HG03521 (cell line): ENCODE measurements around the gene GBA2.

Experiments
- ATAC-seq: cut with Tn5 transposase; IDR thresholded peaks from one replicate; pipeline ENCODE4 v1.9.1; 2021; ENCODE audit warnings: mild to moderate bottlenecking, moderate library complexity; ENCODE audit not compliant: unreplicated experiment

The GBA2 gene

DNA sequence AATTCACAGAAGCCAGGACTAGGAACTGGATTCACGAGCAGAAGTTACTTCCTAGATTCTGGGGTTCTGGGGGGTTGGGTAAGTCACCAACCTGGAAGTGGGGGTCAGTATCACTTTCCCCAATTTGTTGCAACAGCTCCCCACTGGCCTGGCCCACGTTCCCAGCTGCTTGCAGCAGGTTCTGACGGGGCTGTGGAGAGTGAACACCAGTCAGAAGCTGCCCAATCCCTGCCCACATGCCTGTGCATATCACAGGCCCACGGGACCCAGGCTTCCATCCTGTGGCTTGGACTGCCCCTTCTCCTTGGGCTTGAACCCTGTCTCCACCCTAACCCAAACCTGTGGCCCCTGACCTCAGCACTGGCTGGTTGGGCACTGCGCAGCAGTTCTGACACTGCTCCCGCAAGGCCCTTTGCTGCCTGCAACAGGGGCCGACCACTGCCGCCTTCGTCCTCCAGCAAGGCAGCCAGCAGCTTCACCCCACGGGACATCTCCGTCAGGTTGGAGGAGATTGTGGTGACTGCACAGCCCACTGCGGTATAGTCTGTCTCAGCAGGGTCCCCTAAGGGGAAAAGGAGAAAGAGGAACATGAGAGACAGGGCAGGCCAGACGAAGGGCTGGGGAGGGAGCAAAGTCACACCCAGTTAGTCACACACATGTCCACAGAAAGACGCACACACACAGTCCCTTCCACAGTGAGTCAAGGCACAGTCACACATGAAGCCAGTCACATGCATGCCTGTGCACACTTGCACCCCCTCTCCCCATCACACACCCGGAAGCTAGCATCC lies 30.1 kb downstream of the GBA2 start:
- no peak for ATAC-seq

DNA sequence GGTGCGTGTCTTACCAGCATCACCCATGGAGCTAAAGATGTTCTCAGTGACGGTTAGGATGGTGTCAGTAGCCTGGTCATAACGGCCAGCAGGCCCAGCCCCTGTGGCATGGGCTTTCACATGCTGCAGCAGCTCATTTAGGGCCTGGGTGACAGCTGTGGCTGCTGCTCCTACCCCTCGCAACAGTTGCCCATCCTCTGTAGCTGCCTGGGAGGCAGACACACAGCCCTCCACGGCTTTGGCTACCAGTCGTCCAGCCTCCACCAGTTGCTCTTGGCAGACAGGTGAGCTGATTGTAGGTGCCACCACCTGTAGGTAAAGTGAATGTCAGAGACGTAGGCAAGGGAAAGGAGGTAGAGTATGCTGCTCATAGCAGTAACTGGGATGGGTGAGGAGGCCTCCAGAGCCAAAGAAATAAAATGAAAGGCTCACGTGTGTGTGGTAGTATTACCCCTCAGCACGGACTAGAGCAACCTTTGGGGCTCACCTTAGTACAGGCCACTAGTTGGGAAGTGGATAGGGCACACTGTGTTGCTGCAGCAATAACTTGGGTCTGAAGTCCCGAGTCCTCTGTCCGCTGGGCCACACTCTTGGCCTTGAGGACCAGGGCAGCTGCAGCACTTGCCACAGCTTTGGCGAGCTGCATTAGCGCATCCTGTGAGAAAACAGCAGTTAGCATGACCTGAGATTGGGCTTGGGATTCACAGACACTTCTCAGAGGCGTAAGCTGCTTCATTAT lies 31.7 kb downstream of the GBA2 start:
- ATAC-seq: no peak

DNA sequence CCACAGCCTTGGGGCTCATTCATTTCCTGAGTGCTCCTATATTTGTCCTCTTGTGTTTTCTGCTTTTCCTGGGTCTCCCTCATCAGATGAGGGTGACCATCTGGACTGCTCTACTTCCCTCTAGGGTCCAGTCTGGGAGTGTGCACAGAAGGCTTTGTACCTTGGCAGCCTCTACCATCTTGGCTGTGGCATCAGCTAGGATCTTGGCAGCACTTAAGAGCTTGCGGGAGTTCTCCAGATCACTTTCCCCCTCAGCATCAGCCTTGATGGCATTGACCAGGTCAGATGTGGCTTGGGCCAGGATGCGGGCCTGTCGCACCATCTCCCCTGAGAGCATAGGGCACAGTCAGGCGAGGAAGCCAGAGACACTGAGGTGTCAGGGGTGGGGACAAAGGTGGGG lies 32.8 kb downstream of the GBA2 start:
- no peak for ATAC-seq

DNA sequence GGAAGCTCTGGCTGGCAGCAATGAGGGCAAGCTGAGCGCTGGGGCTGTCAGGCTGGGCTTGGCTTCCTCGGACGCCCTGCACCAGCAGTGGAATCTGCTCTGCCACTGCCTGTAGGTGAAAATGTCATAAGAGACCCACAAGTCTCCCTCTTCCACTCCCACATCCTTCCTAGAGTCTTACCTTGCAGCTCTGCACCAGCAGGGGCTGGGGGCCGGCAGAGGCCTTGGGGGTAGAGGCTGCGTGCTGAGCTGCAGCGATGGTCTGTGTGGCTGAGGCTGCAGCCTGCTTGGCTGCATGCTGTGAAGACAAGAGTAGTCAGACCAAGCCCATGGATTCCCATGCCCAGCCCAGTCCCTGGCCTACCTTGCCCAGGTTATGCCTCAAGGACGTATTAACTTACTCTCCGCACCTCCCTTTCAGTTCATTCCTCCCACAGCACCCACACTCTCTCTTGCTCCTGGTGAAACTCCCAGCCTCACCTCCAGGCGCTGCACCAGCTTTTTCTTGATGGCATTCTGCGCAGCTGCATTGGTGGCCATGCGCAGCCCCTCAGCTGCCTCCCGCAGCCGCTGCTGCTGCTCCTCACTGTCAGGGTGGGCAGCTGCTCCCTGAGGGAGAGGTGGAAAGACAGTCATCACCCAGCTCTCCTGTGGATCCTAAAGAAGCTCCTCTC lies 34.3 kb downstream of the GBA2 start:
- no peak for ATAC-seq

DNA sequence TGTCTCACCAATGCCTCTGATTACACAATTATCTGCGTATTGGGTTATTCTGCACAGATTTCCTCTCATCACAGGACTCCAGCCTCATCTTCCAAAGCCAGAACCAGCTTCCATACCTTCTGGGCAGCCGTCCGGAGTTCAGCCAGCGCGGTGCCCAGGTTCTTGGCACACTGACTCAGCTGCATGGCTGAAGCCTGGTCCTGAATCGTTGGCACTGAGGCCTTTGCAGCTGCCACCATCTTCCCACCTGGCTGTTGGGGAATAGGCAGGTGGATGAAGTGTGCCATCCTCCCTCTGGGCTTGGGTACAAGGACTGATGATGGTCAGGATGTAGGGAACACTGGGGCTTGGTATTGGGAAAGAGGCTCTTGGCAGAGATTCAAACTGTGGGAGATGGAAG lies 34.9 kb downstream of the GBA2 start:
- ATAC-seq: no peak

DNA sequence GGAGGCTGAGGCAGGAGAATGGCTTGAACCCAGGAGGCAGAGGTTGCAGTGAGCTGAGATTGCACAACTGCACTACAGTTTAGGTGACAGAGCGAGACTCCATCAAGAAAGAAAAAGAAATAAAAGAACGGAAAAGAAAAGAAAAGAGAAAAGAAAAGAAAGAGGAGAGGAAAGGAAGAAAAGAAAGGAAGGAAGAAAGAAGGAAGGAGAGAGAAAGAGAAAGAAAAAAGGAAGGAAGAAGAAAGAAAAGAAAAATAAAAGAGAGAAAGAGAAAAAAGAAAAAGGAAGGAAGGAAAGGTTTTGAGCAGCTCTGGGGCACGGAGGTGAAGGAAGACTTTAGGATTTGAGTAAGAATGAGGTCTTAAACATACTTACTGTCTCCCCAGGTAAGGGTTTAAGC lies 35.5 kb downstream of the GBA2 start:
- no peak for ATAC-seq

DNA sequence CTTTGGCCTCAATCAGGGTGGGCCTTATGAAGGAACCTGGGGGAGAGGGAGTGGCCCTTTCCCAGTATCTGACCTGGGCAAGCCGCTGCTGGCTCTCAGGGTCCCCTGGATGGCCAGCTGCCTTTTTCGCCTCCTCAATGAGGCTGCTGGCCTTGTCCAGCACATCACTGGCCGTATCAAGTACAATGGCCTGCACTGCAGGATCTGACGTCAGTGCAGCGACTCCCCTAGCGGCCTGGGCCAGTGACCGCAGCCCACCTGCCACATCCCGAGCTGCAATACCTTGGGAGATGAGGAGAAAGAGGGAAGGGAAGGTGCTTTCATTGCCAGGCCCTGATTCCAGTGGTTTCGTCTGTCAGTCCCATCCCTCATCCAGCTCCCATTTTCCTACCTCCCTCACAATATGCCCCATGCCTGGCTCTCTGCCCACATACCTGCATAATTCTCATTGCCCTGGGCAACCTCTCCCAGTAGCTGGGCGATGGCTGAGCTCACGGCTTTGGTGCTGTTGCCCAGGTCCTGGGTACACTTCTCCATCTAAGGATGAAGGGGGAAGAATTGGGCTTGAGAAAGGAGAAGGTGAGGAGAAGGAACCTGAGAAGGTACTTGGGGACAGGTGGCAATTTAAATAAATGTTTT lies 36.1 kb downstream of the GBA2 start:
- ATAC-seq: no peak

DNA sequence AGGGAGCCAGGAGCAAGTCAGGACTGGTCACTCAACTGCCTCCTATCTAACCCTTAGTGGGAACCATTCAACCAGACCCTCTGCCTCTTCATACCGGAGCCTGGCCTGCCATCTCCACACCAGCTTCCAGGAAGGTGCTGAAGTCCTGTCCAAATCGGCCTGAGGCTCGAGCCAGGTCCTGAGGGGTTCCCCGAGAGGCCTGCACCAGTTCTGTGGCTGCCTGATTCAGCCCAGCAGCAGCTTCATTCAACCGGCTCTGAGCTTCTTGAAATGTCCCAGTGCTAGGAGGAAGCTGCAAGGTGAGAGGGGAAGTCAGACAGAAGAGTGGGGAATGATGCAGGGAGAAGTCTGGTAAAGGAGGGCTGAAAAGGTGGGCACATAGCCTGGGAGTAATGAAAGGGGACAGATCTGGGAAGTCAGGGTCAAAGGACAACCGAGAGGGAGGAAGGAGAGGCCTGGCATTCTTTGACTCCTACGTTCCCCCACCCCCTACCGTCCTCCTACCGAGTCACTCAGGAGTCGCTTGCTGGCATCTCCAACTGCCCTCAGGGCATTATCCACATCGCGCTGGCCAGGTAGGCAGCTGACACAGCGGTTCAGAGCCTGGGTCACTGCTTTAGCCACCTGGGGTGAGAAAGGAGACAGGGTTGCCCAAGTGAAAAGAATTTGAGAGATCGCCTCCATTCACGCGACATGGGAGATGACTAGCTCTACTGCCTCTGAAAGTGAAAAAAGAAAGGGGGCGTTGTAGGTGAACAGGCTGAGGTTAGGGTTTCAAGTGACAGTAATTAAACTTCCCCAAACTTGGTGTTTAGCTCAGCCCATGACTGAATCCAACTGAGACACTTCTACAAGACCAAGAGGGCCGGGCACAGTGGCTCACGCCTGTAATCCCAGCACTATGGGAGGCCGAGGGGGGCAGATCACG lies 37.3 kb downstream of the GBA2 start:
- ATAC-seq: no peak

DNA sequence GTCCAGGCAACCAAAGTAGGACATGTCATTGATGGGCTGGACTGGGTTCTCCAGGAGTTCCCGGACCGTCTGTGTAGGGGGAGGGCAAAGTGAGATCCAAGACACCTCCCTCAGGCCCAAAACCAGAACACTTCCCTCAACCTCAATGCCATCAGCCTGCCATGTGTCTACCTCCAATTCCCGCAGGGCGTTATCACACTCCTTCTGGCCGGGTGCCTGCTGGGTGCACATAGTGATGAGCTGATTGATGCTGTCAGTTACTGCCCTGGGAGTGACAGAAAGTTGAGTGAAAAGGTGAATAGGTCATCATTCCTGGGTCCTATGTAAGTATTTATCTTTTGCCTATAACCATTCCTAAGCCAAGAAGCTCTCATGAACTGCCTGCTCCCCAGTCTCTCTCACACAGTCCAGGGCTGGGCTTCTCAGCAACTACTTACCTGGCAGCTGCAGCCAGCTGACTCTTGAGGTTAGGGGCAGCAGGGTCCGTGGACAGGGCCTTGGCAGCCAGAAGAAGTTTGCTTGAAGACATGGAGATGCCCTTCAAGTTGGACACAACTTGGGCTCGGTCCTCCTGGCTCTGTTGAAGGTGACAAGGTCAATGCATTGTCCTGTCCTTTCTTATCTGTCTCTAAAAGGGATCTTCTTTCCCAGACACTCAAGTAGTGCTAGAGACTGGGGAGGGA lies 38.1 kb downstream of the GBA2 start:
- no peak for ATAC-seq

DNA sequence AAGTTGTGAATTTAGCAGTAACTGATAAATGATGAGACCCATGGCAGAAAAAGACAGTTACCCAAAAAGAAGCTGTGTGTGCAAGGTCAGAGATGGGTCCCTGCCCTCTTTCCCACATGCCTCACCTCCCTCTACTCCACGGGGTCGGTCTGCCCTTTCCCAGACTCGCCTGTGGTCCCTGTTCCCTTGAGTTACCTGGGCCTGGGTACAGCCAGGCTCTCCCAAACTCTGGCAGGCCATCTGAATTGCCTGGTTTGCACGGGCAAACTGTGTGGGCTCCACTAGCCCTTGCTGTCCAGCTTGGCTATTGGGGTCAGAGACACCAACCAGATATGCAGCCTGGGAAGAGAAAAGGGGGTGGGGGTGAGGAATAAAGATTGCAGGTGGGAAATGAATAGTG lies 40.9 kb downstream of the GBA2 start:
- no peak for ATAC-seq

DNA sequence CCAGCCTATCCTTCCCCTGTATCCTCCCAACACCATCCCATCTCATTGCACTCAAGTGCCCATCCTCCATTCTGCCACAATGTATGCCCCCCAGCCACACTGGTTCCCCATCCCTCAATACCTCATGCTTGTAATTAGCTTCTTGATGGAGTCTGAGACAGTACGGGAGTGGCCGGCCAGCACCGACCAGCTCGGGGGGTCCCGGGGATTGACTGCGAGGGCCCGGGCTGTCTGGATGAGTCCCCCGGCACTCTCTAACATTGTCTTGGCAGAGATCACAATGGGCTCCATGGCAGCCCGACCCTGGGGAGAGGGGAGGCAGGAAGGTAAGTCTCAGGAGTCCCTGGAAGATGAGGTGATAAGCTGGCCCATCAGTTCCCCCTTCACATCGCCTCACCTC lies 42.1 kb downstream of the GBA2 start:
- no peak for ATAC-seq

DNA sequence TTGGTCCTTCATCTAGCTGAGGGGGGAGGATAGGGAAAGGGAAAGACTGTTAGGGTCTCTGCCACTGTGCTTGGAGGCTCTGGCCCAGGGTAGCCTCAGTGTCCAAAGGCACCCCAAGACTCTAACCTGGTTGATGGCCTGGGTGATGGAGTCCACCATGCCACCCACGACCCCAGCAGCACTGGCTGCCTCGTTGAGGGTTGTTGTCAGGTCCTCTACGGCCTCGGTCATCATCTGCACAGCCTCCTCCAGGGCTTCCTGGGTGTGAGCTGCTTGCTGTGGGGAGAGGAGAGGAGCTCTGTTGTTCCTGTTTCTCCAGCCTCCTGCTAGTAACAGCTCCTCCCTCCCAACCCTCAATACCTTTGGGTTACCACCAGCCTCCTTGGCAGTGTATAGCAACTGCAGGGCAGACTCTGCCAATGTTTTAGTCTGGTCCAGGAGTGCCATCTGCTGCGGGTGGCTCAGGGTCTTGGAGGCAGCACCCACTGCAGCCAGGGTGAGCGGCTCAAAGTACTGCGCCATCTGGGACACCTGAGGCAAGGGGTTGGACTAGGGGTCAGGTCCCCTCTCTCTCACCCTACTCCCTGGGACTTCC lies 43.1 kb downstream of the GBA2 start:
- no peak for ATAC-seq

DNA sequence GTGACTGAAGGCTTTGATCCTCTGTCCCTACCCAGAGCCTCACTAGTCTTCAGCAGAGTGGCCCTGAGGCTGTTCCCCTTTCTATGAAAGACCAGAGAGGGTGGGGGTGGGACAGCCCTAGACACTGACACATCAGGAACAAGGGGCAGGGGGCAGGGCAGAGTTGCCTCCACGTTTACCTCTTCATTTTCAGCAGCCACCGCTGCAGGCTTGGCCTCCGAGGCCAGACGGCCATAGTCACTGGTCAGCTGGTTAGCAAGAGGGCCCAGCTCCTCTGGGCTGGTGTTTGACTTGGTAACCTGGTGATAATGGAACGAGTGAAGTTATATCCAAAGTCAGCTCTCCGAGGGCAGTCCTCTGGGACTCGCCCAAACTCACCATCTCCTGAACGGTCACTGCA lies 43.7 kb downstream of the GBA2 start:
- ATAC-seq: no peak

DNA sequence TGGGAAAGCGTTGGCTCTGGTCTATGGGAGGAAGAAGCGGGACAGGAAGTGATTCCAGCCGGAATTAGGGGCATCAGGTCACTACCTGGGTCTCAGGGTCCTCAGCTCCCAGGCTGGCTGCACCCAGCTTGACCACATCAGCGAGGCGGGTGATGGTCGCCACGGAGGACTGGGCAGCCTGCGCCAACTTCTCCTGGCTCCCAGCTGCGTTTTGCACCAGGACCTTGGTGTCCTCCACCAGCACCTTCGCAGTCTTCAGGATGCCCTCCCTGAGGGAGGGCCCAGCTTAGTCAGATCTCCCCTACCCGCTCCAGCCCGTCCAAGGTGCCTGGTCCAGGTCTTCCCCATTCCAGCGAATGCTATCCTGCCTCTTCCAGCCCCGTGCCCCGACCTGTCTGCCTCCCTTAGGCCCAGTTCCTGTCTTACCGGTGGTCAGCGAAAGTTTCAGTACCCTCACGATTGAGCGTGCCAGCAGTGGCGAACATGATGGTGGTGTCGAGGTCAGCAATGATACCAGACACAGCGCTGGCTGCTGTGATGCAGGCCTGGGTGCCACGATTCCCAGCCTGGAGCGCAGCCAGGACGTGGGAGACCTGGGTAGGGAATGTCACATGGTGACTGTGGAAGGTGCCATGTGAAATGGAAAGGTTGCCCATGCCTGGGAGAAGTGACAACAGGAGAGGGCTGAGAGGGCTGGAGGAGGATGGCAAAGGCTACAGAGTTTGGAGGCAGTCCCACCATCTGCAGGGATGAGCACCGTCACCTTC lies 44.9 kb downstream of the GBA2 start:
- no peak for ATAC-seq

DNA sequence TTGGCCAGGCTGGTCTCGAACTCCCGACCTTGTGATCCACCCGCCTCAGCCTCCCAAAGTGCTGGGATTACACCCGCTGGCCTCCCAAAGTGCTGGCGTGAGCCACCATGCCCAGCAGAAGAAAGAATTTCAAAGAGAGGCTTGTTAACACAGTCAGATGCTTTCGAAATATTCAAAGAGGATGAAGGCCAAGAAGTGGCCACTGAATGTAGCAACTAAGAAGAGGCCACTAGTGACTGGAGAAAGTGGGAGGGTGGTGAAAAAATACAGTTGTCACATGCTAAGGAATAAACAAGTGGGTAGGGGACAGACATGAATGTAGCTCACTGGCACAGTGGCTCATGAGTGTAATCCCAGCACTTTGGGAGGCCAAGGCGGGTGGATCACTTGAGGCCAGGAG lies 46.3 kb downstream of the GBA2 start:
- ATAC-seq: no peak

DNA sequence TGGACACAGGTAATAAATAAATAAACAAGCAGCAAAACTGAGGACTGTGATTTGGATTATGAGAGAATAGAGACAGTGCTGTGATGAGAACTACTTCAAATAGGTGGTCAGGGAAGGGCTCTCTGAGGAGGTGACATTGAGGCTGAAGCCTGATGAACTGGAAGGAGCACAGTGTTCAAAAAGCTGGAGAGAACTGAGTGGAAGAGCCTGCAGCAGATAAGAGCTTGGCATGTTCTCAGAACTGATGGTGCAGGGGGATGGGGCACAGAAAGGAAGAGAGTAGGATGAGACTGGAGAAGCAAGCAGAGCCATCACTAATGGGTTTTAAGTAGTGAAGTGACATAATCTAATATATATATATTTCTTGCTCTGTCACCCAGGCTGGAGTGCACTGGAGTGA lies 48.1 kb downstream of the GBA2 start:
- ATAC-seq: no peak

DNA sequence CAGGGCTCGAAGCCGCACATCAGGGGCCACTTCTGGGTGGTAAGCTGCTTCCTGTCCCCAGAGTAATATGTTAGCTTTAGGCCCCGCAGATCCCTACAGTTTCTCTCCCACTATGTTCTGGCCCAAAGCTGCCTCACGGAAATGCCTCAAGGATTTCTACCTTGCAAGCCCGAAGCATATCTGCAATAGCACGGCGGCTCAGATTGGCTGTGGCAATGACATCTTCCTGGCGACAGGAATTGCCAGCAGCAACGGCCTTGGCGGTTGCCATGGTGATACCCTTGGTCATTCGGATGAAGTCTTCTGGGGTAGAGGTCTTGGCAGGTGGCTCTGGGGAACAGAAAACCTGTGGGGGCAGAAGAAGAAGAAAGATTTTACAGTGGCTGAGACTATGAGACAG lies 49.0 kb downstream of the GBA2 start:
- ATAC-seq: no peak

DNA sequence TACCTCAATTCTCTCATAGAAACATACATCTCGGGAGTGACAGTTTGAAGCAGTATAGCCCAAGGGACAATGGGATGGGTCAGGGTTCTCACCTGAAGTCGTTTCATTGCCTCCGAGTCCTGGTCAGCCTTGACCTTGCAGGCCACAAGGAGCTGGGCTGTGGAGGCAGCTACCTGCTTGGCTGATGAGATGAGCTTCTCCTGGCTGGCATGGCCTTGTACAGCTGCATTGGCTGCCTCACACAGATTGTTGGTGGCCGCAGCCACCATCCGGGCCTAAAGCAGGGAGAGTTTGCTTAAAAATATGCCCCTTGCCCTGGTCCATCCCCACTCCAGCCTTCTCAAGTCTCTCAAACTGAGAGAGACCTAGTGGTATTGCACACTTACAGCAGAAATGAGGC lies 50.8 kb downstream of the GBA2 start:
- ATAC-seq: no peak

DNA sequence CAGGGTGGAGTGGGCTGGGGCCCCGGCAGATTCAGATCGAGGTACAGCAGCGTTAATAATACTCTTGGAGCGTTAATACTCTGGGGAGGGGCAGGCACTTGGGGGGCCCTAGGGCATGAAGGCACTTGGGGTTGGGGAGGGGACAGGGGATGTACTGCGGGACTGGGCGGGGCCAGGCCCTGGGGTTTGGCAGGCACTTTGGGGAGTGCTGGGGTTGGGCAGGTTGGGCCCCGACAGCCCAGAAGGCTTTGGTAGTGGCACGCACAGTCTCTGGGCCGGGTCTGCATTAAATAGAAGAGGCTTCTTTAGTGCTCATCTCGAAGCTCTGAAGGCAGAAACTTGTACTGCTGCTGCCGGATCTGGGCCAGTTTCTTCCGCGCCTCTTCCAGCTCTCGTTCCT lies 51.5 kb downstream of the GBA2 start:
- no peak for ATAC-seq
